ENCODE measurements around the gene SNAP25.

Gene SNAP25

DNA sequence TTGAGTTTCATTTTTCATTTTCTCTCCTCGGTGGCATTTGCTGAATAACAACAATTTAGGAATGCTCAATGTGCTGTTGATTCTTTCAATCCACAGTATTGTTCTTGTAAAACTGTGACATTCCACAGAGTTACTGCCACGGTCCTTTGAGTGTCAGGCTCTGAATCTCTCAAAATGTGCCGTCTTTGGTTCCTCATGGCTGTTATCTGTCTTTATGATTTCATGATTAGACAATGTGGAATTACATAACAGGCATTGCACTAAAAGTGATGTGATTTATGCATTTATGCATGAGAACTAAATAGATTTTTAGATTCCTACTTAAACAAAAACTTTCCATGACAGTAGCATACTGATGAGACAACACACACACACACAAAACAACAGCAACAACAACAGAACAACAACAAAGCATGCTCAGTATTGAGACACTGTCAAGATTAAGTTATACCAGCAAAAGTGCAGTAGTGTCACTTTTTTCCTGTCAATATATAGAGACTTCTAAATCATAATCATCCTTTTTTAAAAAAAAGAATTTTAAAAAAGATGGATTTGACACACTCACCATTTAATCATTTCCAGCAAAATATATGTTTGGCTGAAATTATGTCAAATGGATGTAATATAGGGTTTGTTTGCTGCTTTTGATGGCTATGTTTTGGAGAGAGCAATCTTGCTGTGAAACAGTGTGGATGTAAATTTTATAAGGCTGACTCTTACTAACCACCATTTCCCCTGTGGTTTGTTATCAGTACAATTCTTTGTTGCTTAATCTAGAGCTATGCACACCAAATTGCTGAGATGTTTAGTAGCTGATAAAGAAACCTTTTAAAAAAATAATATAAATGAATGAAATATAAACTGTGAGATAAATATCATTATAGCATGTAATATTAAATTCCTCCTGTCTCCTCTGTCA is 88.1 kb downstream of the SNAP25 start:
- no peaks in the 10 kb centered on the region; the same call in 1 of the 2 replicates for H3K27me3 ChIP-seq (ENCODE audit: control insufficient read depth, insufficient read depth, low read length)
- H3K4me1 ChIP-seq (ENCODE audit: control insufficient read depth, insufficient read depth, low read length): peaks cover 3% of the 10 kb centered on the region; the same call in 1 of the 2 replicates
- no peak overlapping the region for H3K27ac ChIP-seq (ENCODE audit: low read depth, low read length)
- H3K9ac ChIP-seq (ENCODE audit: low read depth, low read length): no peak overlapping the region
- H3K9me3 ChIP-seq (ENCODE audit: control insufficient read depth, insufficient read depth, low read length): no peaks in the 10 kb centered on the region
- H3K4me3 ChIP-seq (ENCODE audit: low read depth, low read length): no peak overlapping the region
- no peaks in the 10 kb centered on the region for H3K36me3 ChIP-seq (ENCODE audit: control insufficient read depth, insufficient read depth, low read length)

DNA sequence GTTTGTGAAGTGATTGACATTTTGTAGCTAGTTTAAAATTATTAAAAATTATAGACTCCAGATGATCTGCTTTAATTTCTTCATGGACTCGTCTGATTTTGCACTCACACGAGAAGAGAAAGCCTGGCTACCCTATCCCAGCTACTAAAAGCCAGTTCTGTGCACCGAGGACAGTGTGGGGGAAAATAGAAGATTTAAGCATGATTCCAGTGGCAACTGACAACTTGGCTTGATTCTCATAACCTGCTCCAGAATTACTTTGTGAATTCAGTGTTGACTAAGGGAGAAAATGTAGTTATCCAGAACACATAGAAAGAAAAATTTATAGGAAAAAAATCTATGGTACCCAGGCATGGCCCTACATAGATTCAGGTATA is 88.7 kb downstream of the SNAP25 start:
- Histone ChIP-seq H3K9ac (ENCODE audit: low read depth, low read length) (no peak overlapping the region), H3K36me3 (ENCODE audit: control insufficient read depth, insufficient read depth, low read length) (no peaks in the 10 kb centered on the region), H3K4me3 (ENCODE audit: low read depth, low read length) (no peak overlapping the region), H3K4me1 (ENCODE audit: control insufficient read depth, insufficient read depth, low read length) (peaks cover 3% of the 10 kb centered on the region; the same call in 1 of the 2 replicates), H3K27ac (ENCODE audit: low read depth, low read length) (no peak overlapping the region), H3K27me3 (ENCODE audit: control insufficient read depth, insufficient read depth, low read length) (no peaks in the 10 kb centered on the region; the same call in 1 of the 2 replicates), H3K9me3 (ENCODE audit: control insufficient read depth, insufficient read depth, low read length) (no peaks in the 10 kb centered on the region)

DNA sequence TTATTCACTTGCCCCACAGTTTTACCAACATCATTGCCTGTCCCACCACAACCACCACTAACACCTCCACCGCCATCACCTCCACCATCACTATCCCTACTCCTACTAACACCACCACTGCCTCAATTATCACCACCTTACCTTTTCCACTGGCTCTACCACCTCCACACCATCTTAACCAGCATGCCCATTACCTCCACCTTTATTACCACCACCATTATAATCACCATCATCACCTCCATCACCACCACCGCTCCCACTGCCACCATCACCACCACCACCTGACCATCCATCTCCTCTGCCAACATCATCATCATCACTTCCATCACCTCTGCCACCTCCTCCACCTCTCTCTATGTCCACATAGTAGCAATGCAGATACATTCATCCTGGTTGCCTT is 90.0 kb downstream of the SNAP25 start:
- no peaks in the 10 kb centered on the region for H3K9me3 ChIP-seq (ENCODE audit: control insufficient read depth, insufficient read depth, low read length)
- no peak overlapping the region for H3K27ac ChIP-seq (ENCODE audit: low read depth, low read length)
- peaks cover 6% of the 10 kb centered on the region for H3K4me1 ChIP-seq (ENCODE audit: control insufficient read depth, insufficient read depth, low read length)
- no peak overlapping the region for H3K9ac ChIP-seq (ENCODE audit: low read depth, low read length)
- no peaks in the 10 kb centered on the region for H3K36me3 ChIP-seq (ENCODE audit: control insufficient read depth, insufficient read depth, low read length)
- no peak overlapping the region for H3K4me3 ChIP-seq (ENCODE audit: low read depth, low read length)
- H3K27me3 ChIP-seq (ENCODE audit: control insufficient read depth, insufficient read depth, low read length): no peaks in the 10 kb centered on the region

DNA sequence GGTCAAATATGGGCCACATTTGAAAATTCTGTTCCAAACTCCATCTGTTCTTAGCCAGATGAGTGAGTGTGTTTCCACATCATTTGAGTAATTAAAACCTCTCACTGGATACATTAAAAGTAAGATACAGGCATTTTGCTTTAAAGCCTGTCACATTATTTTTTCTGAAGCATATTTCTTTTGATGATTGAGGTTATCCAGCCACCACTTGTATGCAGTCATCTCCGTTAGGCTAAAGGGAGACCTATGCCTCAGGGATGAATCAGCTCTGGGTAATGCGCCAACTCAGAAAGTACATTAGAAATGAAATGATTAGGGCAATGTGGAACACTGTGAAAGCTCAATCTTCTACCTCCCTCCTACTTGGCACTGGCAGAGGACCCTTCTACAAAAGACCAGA is 90.7 kb downstream of the SNAP25 start:
- peaks cover 13% of the 10 kb centered on the region for H3K4me1 ChIP-seq (ENCODE audit: control insufficient read depth, insufficient read depth, low read length)
- no peak overlapping the region for H3K4me3 ChIP-seq (ENCODE audit: low read depth, low read length)
- no peak overlapping the region for H3K27ac ChIP-seq (ENCODE audit: low read depth, low read length)
- no peak overlapping the region for H3K9ac ChIP-seq (ENCODE audit: low read depth, low read length)
- no peaks in the 10 kb centered on the region for H3K36me3 ChIP-seq (ENCODE audit: control insufficient read depth, insufficient read depth, low read length)
- H3K9me3 ChIP-seq (ENCODE audit: control insufficient read depth, insufficient read depth, low read length): no peaks in the 10 kb centered on the region
- H3K27me3 ChIP-seq (ENCODE audit: control insufficient read depth, insufficient read depth, low read length): no peaks in the 10 kb centered on the region

DNA sequence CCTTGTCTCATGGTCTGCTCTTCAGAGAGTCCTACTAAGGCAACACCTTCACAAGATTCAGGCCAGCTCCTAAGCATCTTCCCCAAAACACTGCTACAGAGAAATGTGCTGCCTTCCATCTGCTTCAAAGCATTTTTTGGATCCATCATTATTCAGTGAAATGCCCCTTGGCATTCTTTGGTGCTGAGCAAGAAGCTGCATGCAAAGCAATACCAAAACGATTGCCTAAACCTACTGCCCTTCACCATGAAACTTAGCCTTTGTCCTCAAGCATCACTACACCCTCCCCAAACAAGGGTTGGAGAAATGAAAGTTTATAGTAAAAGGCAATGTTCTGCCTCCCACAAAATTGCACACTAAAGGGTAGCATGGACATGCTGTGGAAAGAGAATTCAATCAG is 93.5 kb downstream of the SNAP25 start:
- H3K27ac ChIP-seq (ENCODE audit: low read depth, low read length): no peak overlapping the region
- H3K27me3 ChIP-seq (ENCODE audit: control insufficient read depth, insufficient read depth, low read length): no peaks in the 10 kb centered on the region
- peaks cover 24% of the 10 kb centered on the region for H3K4me1 ChIP-seq (ENCODE audit: control insufficient read depth, insufficient read depth, low read length)
- H3K4me3 ChIP-seq (ENCODE audit: low read depth, low read length): no peak overlapping the region
- H3K9me3 ChIP-seq (ENCODE audit: control insufficient read depth, insufficient read depth, low read length): peaks cover 8% of the 10 kb centered on the region
- H3K9ac ChIP-seq (ENCODE audit: low read depth, low read length): no peak overlapping the region
- H3K36me3 ChIP-seq (ENCODE audit: control insufficient read depth, insufficient read depth, low read length): no peaks in the 10 kb centered on the region

DNA sequence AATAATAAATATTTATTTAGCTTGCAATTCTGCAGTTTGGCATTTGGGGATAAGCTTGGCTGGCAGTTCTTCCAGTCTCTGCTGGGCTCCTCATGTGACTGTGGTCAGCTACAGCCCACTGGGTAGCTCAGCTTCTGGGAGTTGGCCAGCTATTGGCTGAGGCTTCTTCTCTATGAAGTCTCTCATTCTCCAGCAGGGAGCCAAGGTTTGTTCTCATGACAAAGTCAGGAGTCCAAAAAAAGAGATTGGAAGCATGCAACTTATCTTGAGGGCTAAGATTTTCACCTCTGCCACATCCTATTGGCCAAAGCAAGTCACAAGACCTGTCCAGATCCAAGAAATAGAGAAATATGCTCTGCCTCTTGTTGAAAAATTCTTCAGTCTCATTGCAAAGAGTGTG is 94.6 kb downstream of the SNAP25 start:
- H3K9ac ChIP-seq (ENCODE audit: low read depth, low read length): no peak overlapping the region
- no peaks in the 10 kb centered on the region for H3K27me3 ChIP-seq (ENCODE audit: control insufficient read depth, insufficient read depth, low read length)
- no peak overlapping the region for H3K4me3 ChIP-seq (ENCODE audit: low read depth, low read length)
- H3K36me3 ChIP-seq (ENCODE audit: control insufficient read depth, insufficient read depth, low read length): no peaks in the 10 kb centered on the region
- H3K27ac ChIP-seq (ENCODE audit: low read depth, low read length): no peak overlapping the region
- H3K4me1 ChIP-seq (ENCODE audit: control insufficient read depth, insufficient read depth, low read length): peaks cover 24% of the 10 kb centered on the region
- peaks cover 13% of the 10 kb centered on the region for H3K9me3 ChIP-seq (ENCODE audit: control insufficient read depth, insufficient read depth, low read length)

DNA sequence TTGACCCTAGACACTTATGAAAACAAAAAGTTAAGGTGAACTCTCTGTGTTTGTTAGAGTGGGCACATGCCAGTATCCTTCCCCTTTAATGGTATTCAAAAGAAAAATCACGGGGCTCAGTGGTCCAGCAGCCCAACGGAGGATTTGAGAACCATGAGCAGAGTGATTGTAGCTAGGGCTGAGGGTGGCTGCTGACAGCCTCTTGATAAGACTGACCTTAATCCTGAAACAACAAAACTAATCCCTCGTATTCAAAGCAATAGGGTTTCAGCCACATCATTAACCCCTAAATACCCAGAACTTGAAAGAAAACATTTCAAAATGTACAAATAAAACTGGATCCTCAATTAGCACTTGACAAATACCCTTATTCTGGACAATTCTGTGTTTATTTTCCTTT is 95.1 kb downstream of the SNAP25 start:
- H3K4me3 ChIP-seq (ENCODE audit: low read depth, low read length): no peak overlapping the region
- peaks cover 24% of the 10 kb centered on the region for H3K4me1 ChIP-seq (ENCODE audit: control insufficient read depth, insufficient read depth, low read length)
- no peaks in the 10 kb centered on the region for H3K36me3 ChIP-seq (ENCODE audit: control insufficient read depth, insufficient read depth, low read length)
- peaks cover 13% of the 10 kb centered on the region for H3K9me3 ChIP-seq (ENCODE audit: control insufficient read depth, insufficient read depth, low read length)
- H3K27ac ChIP-seq (ENCODE audit: low read depth, low read length): no peak overlapping the region
- H3K9ac ChIP-seq (ENCODE audit: low read depth, low read length): no peak overlapping the region
- no peaks in the 10 kb centered on the region for H3K27me3 ChIP-seq (ENCODE audit: control insufficient read depth, insufficient read depth, low read length)

DNA sequence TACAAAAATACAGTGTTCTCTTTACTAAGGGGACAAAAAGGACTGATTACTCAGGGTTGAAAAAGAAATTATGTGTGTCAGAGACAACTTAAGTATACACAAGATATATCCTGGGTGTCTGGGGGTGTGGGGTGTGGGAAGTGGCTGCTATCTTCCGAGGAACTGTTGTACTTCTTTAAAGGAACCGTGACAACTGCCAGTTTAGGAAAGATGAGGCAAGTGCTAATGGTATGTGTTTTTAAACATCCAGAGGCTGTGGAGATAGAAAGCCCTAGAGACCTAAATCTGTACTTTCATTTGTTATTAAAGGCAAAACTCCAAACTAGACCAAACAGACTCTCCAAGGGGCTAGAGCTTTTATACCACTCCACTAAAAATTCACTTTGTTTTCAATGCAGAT is 95.6 kb downstream of the SNAP25 start:
- no peaks in the 10 kb centered on the region for H3K27me3 ChIP-seq (ENCODE audit: control insufficient read depth, insufficient read depth, low read length)
- H3K4me1 ChIP-seq (ENCODE audit: control insufficient read depth, insufficient read depth, low read length): peaks cover 24% of the 10 kb centered on the region
- no peak overlapping the region for H3K4me3 ChIP-seq (ENCODE audit: low read depth, low read length)
- peak overlapping the region; percentile 40 for H3K27ac ChIP-seq (ENCODE audit: low read depth, low read length)
- H3K9ac ChIP-seq (ENCODE audit: low read depth, low read length): no peak overlapping the region
- no peaks in the 10 kb centered on the region for H3K36me3 ChIP-seq (ENCODE audit: control insufficient read depth, insufficient read depth, low read length)
- peaks cover 13% of the 10 kb centered on the region for H3K9me3 ChIP-seq (ENCODE audit: control insufficient read depth, insufficient read depth, low read length)

DNA sequence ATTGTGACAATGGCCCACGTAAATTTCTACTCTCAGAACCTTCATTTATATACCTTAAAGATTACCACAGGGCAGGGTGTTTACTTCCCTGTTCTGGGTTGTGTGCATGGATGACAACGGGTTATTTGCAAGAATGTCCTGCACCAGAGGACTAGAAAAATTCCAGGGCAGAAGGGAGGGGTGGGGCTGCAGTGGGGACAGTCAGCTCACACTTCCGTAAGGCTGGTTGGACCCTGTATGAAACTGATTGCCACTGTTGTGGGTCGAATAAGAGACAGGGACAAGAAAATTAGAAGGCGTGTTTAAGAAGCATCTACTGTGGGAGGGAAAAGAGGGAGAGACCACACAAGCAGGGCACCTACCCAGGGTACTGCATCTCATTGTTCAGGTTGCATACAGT is 96.5 kb downstream of the SNAP25 start:
- Histone ChIP-seq H3K27me3 (ENCODE audit: control insufficient read depth, insufficient read depth, low read length) (no peaks in the 10 kb centered on the region), H3K27ac (ENCODE audit: low read depth, low read length) (no peak overlapping the region), H3K9me3 (ENCODE audit: control insufficient read depth, insufficient read depth, low read length) (peaks cover 13% of the 10 kb centered on the region), H3K9ac (ENCODE audit: low read depth, low read length) (no peak overlapping the region), H3K36me3 (ENCODE audit: control insufficient read depth, insufficient read depth, low read length) (no peaks in the 10 kb centered on the region), H3K4me1 (ENCODE audit: control insufficient read depth, insufficient read depth, low read length) (peaks cover 24% of the 10 kb centered on the region), H3K4me3 (ENCODE audit: low read depth, low read length) (no peak overlapping the region)

DNA sequence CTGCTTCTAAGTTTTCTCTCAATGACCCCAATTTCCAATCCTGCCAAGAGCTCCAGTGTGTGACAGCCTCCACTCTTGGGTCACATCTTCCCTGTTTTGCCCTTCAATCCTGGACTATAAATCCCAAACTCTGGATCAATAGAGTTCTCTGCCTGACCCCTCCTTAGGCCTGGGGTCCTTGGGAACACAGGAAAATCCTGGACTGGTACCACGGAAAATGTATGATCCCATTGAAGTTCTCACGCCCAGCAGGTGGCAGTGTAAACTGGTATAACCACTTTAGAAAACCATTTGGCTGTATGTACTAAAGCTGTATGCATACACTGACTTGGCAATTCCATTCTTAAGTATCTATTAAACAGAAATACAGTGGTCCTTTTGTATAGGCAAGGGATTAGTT is 98.0 kb downstream of the SNAP25 start:
- H3K27me3 ChIP-seq (ENCODE audit: control insufficient read depth, insufficient read depth, low read length): no peaks in the 10 kb centered on the region
- H3K36me3 ChIP-seq (ENCODE audit: control insufficient read depth, insufficient read depth, low read length): no peaks in the 10 kb centered on the region
- H3K9me3 ChIP-seq (ENCODE audit: control insufficient read depth, insufficient read depth, low read length): peaks cover 13% of the 10 kb centered on the region
- H3K4me3 ChIP-seq (ENCODE audit: low read depth, low read length): no peak overlapping the region
- peaks cover 24% of the 10 kb centered on the region for H3K4me1 ChIP-seq (ENCODE audit: control insufficient read depth, insufficient read depth, low read length)
- no peak overlapping the region for H3K9ac ChIP-seq (ENCODE audit: low read depth, low read length)
- no peak overlapping the region for H3K27ac ChIP-seq (ENCODE audit: low read depth, low read length)

DNA sequence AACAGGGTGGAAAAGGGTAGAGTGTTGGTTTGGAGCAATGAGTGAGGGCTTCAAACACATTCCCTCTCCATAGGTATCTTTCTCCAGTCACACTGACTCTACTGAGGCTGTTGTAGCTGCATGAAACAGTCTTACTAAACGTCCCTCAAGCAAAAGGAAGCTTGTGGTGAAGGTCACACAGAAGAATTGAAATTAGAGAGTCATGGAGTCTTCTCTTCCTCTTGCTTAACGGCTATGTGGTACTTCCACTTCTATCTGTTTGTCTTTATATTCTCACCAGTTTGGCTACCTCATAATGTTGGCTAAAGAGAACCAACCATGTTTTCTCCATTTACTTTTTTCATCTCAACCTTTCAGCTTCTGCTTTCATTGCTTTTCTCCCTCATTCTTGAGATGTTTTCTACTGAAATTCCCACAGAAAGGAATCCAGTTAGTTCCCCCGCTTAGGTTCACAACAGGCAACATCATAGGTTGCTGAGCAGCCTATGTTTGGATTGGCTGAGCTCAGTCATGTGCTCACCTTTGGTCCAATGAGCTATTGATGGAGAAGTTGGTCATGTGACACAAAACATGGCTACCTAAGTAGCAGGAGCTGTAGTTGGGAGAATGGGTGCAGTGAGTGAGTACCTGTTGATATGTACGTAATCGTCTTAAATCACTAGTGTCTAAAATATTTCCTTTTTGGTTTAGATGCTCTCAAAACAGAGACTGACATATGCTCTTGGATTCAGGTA is 99.8 kb downstream of the SNAP25 start:
- peaks cover 13% of the 10 kb centered on the region for H3K9me3 ChIP-seq (ENCODE audit: control insufficient read depth, insufficient read depth, low read length)
- H3K9ac ChIP-seq (ENCODE audit: low read depth, low read length): no peak overlapping the region
- H3K4me3 ChIP-seq (ENCODE audit: low read depth, low read length): no peak overlapping the region
- H3K27ac ChIP-seq (ENCODE audit: low read depth, low read length): no peak overlapping the region
- H3K27me3 ChIP-seq (ENCODE audit: control insufficient read depth, insufficient read depth, low read length): no peaks in the 10 kb centered on the region
- no peaks in the 10 kb centered on the region for H3K36me3 ChIP-seq (ENCODE audit: control insufficient read depth, insufficient read depth, low read length)
- H3K4me1 ChIP-seq (ENCODE audit: control insufficient read depth, insufficient read depth, low read length): peaks cover 25% of the 10 kb centered on the region
